NCI-H2107 (cell line): ENCODE data around the gene VPS13C.

ENCODE experiments used
- DNase-seq: peaks from one replicate; lab custom pipeline; 2025; lab: John Stamatoyannopoulos, UW

The VPS13C gene

DNA sequence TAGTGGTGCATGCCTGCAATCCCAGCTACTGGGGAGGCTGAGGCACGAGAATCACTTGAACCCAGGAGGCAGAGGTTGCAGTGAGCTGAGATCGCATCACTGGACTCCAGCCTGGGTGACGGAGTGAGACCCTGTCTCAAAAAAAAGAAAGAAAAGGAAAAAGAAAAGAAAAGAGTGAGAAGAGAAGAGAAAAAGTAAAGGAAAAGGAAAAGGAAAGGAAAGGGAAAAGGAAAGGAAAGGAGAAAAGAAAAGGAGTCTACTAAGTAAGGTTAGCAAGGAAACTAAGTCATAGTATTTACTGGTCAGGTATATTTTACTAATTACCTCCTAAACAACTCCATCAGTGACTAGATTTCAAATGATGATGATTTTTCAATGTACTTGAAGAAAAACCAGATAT is 198.3 kb downstream of the VPS13C start:
- DNase-seq: no peak

DNA sequence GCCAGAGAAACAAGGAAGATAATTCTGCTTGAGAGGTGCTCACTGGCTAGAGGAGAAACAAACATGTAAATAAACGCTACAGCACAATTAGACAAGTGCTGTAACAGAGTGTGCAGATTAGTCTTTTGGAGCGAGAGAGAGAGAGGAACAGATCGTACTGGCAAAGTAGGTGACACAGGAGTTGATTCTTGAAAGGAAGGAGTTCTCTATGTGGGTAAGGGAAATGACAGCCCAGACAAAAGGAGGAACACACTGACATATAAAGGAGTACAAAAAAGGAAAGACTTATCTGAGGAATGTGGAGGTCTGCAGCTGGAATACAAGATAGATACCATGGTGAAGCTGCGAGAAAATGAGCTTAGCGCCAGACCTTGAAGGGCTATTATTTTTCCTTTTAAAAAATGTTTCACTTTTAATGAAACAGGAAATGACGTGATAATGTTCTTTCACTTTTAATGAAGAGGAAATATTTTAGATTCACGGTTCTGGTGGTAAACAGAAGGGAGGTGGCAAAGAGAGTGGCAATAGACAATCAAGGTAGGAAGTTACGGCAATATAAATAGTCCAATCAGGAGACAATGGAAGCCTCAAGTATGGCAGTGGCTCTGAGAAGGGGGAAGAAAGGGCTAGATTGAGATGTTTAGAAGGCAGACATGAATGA is 202.9 kb downstream of the VPS13C start:
- DNase-seq: no peak

DNA sequence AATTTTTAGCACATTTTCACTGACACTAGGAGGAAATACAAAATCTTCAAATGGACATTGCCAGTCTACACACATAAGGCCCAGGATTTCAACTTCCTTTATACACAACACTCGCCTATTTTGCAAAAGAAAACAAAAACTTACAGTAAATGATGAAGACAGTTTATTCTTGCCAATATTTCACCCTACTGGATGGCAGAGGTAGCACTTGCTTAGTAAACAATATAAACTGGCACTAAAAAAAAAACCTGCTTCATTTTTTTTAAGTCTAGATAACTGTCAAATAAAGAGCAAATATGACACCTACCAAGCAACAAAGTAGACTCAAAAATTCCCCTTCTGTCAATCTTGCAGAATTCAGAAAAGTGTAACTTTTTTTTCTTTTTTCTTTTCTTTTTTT is 204.0 kb downstream of the VPS13C start:
- DNase-seq: no peak

DNA sequence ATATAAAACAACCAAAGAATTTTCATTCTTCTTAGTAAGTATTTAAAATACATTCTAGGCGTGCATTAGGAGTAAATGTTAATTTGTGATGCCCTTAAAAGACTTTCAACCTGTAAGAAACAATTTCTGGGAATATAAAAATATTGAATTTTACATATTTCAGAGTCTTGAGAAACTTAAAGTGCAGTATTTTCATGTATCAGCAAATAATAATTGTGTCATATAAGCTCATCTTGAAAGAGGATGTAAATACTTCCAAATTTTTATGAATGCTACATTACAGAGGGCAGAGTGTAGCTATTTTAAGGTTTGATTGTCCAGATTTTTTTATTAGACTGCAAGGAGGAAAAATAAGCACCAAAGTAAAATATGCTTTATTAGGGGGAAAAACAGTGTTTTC is 207.1 kb downstream of the VPS13C start:
- DNase-seq: no peak

DNA sequence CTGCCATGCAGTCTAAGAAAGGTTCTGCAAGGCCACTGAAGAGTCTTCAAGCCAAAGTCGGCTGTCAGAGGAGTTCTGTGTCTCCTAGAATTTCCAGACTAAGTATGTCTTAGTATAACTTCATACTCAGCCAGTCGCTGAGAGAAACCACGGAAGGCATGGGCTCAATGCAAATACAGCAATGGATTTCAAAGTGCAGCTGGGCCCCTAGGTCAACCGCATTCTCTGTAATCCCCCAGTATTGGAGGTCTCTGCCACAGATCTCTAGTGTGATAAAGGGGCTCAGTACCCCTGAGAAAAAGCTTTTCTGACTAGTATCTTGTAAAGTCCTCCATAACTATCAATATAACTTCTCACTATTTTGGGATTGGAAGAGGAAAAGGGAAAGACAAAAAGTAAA is 208.3 kb downstream of the VPS13C start:
- no peak for DNase-seq

DNA sequence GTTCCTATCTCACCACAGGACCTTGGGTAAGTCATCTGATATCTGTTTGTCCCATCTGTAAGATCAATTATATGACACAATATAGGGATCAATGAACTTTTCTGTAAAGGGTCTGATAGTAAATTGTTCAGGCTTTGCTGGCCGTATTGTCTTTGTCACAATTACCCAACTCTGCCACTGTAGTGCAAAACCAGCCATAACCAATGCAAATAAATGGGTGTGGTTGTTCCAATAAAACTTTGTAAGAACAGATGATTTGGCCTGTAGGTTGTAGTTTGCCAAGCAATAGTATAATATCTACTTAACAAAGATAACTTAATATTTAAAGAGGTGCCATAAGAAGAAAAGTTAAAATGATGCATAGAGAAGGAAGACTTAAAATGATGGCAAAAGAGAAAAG is 210.8 kb downstream of the VPS13C start:
- no peak for DNase-seq

DNA sequence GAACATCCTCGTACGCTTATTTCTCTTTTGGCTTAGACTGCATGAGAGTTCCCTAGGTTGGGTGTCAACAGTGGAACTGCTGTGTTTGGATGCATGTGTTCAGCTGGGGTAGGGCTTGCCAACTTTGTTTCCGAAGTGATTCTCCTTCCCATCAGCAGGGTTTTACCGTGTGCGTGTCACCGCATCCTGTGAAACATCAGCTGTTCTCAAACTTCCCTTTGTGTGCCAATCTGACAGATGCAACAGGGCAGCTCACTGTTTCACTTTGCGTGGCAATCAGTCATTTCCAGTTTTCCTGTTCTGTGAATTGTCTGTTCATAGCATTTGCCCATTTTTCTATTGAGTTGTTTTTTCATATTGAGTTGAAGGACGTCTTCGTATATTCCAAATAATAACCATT is 218.8 kb downstream of the VPS13C start:
- no peak for DNase-seq

DNA sequence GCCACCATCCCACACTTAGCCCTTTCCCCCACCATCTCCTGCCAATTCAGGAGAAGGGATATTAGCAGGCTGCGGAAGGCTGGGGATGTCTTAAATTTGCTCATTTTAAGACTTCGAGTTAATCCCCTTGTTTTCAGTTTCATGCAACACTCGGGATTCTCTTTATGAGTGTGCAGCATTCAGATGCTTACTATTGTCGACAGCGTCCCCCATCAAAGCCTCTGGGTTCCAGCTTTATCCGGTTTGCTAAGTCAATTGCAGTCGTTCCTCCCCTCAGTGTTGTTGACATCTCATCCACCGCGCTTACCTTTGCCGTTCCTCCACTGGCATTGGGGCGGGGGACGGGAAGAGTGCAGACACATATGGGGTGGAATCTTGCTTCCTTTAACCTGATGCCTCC is 220.2 kb downstream of the VPS13C start:
- DNase-seq: no peak

DNA sequence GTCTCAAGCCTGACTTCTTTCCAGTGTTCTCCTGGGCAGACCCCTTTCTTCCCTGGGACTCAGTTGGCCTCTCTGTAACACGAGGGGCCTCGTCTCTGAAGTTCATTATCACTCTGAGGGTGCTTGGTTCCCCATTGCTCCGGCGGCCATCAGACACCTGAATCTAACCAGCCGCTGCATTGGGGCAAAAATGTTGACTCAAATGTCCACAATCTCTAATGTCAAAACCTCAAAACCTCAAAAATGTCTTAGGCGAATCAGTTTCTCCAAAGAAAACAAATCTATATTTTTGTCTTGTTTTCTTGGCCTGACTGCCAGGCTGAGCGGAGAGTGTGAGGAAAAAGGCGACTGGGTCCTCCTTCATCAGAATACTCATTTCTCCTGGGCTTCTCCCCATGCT is 220.7 kb downstream of the VPS13C start:
- no peak for DNase-seq

DNA sequence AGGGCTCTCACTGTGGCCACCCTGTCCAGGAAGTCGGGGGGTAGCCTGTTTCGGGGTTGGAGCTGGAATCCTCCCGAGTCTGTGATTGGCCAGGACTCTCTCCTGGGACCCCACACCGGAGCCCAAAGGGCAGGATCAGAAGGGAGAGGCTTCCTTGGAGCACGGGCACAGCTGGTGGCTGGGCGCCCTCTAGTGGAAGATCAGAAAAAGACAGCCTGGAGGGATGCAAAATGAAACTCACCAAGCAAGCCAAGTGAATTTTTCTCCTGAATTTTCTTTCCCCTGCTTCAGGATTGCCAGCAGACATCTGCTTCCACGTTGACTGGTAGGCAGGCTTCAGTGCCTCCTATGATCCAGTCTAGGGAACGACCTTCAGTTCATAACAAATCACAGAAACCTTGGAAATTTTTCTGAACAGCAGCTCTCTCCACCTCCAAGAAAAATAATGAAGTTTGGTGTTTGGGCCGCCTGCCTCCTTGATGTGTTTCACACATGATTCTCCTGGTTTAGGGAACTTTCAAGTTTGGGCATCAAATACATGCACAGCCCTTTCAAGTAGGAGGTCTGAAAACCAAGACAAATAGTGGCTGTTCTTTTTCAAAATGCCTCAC is 224.6 kb downstream of the VPS13C start:
- no peak for DNase-seq

DNA sequence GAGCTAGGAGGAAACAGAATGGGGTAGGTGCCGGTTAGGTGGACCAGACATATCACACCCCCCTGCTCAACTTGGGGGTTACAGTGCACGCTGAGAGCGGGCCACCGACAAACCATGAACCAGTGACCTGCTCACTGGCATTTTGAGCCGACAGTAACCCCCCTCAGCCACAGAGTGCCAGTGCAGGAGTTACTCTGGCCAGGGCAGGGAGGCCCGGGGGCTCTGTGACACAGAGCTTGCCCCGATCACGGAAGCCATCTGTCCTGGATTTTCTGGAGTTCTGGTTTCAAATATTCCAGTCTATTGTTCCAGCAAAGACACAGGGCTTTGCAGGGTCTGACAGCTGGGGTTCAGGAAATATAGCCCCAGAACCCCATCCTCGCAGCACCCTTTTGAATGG is 225.2 kb downstream of the VPS13C start:
- no peak for DNase-seq

DNA sequence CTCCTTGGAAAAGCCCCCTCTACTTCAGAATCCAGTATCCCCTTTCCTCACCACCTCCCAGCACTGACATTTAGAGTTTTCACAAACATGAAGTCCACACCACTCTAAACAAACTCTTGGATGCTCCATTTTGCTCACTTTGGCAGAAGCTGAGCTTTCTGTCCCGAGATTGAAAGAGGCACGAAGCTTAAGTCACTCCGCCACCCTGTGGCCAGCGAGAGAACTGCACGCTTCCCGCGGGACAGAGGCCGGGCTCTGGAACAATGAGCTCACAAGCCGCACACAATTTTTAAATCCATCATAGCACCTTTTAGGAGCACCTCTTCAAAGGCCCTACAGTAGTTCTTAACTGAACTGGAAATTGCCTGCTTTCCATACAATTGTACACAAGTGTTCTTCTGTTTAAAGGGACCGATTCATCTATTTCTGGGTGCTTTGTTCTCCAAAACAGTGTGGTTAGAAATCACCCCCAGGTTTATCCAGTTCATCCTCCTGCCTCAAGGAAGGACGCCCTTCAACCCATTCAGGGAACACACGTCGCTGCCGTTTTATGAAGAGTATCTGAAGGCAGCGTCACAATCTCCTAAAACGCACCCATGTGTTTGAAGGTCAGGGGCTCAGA is 226.1 kb downstream of the VPS13C start:
- DNase-seq: peak; percentile 47

DNA sequence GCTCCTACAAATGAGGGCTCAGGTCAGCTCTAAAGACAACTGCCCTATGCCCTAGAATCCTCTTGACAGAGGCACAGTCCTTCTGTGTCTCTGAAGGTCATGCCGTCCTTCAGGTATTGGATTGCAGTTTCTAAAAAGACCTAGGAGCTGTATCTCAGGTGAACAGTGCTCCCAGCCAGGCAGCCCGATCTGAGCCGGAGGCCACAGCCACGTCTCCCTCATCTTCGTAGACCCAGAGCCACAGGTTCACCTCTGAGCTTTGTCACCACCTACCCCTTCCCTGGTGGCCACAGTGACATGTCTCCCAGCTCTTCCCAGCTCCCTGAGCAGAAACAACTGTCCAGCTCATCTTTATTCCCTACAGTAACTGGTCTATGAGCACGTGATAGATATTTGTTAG is 228.0 kb downstream of the VPS13C start:
- no peak for DNase-seq

DNA sequence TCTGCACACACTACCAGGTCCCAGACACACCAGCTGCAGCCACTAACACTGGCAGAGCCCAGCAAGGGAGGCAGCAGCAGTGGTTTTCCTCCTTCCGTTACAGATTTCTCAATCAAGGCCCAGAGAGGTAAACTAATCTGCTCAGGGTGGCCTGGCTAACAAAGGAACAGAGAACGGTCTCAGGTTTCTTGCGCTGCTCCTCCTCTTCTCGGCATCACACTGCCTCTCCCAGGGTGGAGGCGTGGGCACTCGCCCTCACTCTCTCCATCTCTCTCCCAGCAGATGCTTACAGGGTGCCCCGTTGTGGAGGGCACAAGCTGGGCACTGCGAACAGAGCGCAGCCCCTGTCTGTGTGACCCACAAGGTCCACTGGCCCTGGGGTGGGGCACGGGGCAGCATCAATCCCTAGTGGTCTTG is 228.7 kb downstream of the VPS13C start:
- peak; percentile 33 for DNase-seq

DNA sequence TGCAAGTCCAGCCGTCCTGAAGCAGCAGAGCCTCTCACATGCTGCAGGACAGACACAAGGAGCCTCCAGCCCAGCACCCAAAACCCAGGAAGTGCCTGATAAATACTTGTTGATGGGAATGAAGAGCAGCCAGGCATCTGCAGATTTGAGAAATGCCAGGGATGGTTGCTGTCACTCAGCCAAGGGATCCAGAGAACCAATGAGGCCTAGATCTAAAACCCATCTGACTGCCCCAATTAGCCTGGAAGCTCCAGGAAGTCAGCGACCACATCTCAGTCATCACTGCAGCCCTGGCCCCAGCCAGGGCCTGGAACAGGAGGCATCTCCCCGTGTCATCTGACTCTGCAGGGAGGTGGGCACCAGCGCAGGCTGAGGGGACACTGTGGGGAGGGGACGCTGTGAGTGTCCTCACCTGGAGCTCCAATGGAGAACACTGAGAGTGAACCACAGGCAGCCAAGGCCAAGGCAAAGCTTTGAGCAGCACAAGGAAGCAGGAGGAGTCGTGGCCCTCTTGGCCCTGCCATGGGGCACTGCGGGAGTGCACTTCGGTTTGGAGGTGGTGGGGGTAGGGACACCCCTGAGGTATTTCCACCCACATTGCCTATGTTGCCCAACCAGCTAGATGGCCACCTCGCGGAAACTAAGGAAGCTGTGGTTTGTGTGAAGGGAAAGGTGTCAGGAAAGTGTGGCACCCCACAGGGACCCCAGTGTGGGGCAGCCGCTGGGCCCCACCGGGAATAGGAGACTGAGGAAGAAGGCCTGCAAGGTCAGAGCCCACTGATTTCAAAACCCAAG is 229.5 kb downstream of the VPS13C start:
- no peak for DNase-seq

DNA sequence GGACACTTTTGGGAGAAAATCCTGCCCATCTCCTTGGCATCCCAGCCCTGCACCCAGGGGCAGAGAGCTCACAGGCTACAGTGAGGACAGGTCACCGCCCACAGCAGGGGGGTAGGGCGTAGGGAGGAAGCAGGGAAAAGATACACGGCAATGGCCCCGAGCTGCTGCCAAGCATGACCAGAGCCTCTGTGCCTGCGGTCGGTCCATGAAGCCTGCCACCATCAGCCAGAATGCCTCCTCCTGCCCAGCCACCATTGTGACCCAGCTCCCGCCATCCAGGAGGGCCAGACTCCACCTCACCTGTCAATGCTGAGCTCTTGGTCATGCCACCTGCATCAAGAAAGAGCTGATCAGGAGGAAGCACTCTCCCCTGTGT is 230.7 kb downstream of the VPS13C start:
- DNase-seq: no peak

DNA sequence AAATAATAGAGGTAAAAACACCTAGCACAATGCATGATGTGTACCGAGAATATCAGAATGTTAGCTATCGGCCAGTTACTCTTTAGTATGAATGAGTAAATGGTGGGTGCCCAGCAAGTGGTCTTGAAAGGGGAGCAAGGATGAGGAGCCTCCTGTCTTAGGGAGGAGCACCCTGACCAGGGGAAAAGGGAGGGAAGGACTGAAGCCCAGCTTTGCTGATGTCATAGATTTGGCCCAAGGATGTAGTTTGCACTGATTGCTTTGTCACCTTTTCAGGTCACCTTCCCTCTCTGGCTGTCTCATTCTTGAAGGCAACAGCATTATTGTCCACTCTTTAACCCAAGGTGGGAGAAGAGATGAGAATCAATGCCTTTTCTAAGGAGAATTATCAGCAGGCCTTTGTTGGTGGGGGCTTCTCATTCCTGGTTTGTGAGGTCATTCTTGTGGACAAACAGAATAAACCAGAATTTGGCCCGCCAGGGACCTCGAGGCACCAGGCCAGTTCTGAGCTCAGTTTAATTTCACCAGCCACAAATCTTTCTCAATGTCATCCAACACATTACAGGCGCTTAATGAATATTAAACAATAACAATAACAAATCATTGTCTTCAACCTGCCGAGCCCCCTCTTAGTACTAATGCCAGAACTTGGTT is 231.3 kb downstream of the VPS13C start:
- DNase-seq: no peak

DNA sequence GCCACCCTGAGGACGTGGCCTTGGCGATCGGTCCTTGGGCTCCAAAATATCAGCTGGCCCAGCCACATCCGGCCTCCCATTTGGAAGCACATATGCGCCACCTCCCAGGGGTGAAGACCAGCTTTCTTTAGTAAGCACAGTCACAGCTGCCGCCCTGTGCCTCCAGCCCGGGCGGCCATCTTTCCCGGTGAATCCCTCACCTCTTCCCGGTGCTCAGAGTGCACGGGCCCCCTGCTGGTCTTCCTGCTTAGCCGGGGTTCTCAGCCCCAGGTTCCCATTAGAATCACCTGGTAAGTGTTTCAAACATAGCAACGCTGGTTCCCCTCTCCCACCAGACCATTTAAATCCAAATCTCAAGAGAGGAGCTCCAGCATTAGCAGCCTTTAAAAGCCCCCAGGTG is 232.2 kb downstream of the VPS13C start:
- DNase-seq: no peak

DNA sequence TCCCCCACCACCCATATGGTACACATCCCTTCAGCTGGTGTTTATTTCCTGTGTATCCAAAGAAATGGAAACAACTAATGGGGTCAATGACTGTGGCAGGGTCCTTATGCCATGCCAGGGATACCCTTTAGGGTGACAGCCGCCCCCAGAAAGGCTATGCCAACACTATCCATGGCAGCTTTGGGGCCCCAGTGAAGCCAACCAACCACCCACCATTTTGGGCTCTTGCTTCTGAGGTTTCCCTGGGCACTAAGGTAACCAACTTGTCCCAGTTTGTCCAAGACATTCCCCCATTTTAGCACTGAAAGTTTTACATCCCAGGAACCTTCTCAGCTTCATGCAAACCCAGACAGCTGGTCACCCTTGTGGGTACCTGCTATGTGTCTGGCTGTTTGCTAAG is 233.1 kb downstream of the VPS13C start:
- no peak for DNase-seq

DNA sequence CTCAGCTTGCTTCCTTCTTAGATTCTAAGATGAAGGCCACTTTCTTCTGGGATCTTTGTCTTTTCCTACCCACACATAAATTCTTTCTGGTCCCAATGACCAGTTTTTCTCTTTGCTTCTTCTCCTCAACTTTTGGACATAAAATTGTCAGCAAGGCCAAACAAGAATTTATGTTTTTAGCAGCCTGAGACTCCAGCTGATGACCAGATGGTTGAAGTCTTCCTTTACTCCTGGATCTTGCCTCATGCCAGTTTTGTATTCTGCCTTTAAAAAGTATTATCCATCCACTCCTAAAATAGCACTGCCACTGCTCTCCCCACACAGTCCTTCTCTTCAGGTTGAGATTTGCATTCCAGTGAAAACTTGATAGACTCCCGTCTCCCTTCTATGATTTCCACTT is 236.0 kb downstream of the VPS13C start:
- no peak for DNase-seq

DNA sequence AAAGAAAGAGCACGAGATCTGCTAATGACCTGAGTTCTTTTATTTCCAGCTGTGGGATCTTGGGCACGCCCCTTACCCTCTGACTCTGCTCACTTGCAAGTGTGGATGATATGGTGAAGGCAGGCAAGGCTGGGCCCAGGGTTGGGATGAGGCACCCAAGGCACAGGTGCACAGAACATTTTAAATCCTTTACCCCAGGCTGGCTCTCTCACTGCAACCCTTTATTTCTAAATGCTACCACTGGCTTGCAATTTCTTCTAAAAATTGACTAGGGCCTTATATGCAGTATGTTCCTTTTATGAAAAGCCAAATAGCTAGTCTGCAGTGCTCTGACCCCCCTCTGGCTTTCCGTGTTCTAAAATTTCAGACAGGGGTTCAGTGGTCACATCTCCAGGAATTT is 237.7 kb downstream of the VPS13C start:
- DNase-seq: no peak

DNA sequence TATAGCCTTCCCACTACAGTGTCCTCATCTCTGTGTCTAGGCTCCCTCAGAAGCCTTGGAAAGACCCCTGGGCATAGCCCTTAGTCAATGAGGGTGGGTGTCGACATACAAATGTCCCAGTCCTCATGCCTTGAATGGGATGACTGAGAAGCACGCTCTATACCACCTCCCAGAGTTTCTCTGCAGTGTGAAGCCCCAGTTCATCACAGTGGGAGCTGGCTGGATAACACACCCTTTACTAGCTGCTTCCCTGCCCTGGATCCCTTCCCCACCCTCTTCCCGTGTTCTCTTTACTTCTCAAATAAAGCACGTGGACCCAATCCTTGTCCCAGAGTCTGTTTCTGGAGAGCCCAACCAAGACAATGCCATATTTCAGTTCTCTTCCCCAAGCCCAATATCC is 239.3 kb downstream of the VPS13C start:
- no peak for DNase-seq

DNA sequence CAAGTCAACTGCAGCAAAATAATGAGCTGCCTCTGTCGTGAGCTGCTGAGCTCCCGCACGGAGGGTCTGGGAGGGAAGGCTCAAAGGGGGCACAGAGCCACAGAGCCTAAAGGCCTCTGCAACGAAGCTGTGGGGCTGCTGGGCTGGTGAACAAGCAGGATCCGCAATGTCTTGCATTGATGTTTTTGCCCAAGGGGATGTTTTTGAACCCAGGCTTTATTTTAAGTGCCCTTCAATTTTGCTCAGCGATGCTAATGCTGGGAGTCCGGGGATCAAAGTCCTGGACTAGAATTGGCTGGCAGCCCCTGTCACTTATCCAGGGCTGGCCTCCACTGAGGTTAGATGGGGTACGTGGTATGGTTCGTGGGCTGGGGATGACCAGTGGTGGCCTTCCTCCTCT is 240.0 kb downstream of the VPS13C start:
- DNase-seq: no peak
